ENCODE data around the gene HSFX4.
A peak's percentile ranks its signal among the peaks of the same experiment; 100 is the strongest.
"Not testable (repeated sequence)": the region's sequence is repeated elsewhere in the genome, so short reads cannot be mapped to it uniquely, and the experiment has no call there.

HSFX4 gene

GRCh38 chrX:149909324-149910177 is 19.8 kb upstream of the HSFX4 start:
- TF ChIP-seq, protein P1, sequence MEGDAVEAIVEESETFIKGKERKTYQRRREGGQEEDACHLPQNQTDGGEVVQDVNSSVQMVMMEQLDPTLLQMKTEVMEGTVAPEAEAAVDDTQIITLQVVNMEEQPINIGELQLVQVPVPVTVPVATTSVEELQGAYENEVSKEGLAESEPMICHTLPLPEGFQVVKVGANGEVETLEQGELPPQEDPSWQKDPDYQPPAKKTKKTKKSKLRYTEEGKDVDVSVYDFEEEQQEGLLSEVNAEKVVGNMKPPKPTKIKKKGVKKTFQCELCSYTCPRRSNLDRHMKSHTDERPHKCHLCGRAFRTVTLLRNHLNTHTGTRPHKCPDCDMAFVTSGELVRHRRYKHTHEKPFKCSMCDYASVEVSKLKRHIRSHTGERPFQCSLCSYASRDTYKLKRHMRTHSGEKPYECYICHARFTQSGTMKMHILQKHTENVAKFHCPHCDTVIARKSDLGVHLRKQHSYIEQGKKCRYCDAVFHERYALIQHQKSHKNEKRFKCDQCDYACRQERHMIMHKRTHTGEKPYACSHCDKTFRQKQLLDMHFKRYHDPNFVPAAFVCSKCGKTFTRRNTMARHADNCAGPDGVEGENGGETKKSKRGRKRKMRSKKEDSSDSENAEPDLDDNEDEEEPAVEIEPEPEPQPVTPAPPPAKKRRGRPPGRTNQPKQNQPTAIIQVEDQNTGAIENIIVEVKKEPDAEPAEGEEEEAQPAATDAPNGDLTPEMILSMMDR (conservative IDR thresholded peaks at IDR 0.05; ENCODE audit: low read depth, low read length) = no peak
- no peak for DNase-seq (ENCODE audit: low read depth)
- H3K4me3 ChIP-seq (ENCODE audit: low read length) = no peak overlapping the region

- TF ChIP-seq, protein P1 (conservative IDR thresholded peaks at IDR 0.05; ENCODE audit: low read depth, low read length) = no peak
- H3K4me3 ChIP-seq (ENCODE audit: low read length) = no peak overlapping the region
- no peak for DNase-seq (ENCODE audit: low read depth)
These were observed 19.1 kb upstream of the HSFX4 start for GRCh38 chrX:149910178-149910695.

DNA sequence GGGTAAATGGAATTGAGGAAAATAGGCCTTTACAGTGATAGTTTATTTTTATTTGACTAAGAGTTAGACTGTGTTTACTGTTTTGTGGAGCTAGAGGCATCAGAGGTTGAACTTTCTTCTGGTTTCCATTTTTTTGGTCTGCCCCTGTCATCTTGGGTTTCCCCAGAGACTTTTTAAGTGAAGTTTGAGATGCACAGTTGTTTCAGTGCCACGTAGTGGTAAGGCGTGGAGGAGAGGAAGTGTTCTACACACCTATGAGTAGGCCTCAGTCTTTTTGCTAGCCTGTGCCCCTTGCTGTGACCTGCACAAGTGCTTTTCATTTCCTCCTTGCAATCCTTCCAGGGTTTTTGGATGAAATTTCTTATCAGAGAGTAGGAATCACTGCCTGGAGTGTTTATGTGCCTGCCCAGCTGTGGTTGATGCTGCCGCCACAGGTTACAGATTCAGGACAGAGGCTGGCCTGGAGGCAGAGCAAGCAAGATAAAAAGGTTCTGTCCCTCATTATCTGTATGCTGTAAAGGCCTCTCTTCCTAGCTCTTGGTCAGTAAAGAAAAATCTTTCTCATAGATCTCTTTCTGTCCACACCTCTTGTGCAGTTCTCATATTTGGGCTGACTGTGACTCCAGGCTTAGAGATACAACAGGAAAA is 12.5 kb upstream of the HSFX4 start:
- TF ChIP-seq, protein P1 (conservative IDR thresholded peaks at IDR 0.05; ENCODE audit: low read depth, low read length) = no peak
- no peak for DNase-seq (ENCODE audit: low read depth)
- no peak overlapping the region for H3K4me3 ChIP-seq (ENCODE audit: low read length)

GRCh38 chrX:149923836-149924235 is 5.5 kb upstream of the HSFX4 start:
- not testable (repeated sequence) for DNase-seq (ENCODE audit: low read depth); H3K4me3 ChIP-seq (ENCODE audit: low read length)

- DNase-seq (ENCODE audit: low read depth); H3K4me3 ChIP-seq (ENCODE audit: low read length): not testable (repeated sequence)
These were observed 4.9 kb upstream of the HSFX4 start for GRCh38 chrX:149924434-149924833.

- not testable (repeated sequence) for H3K4me3 ChIP-seq (ENCODE audit: low read length); DNase-seq (ENCODE audit: low read depth)
These were observed 2.0 kb upstream of the HSFX4 start for GRCh38 chrX:149927245-149927963.

GRCh38 chrX:149927964-149928258 is 1.5 kb upstream of the HSFX4 start:
- not testable (repeated sequence) for H3K4me3 ChIP-seq (ENCODE audit: low read length); DNase-seq (ENCODE audit: low read depth)

- H3K4me3 ChIP-seq (ENCODE audit: low read length) = not testable (repeated sequence)
These were observed 738 bp upstream of the HSFX4 start for GRCh38 chrX:149928635-149929034.

DNA sequence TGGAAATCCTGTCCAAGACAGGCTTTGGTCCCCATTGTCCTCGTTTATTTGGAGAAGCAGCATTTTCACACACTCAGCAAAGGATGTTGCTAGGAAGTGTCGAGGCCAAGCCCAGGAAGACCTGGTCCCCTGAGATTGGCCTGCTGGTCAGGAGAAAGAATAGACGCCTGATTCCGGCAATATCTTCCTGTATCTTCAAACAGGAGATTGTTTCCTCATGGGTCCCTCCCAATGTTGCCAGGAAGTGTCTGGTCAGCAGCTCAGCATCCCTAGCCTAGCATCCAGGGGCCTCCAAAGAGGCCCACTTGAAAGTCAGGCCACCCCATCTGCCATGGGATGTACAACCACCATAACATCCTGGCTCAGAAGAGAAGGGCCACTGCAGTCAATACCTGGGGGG is 2.0 kb downstream of the HSFX4 start:
- not testable (repeated sequence) for DNase-seq (ENCODE audit: low read depth); H3K4me3 ChIP-seq (ENCODE audit: low read length)

More at GRCh38 chrX:149928635-149929034, 738 bp upstream of the HSFX4 start:
- DNase-seq (ENCODE audit: low read depth) = not testable (repeated sequence)

GRCh38 chrX:149932150-149932549 is 2.8 kb downstream of the HSFX4 start:
- H3K4me3 ChIP-seq (ENCODE audit: low read length); DNase-seq (ENCODE audit: low read depth): not testable (repeated sequence)

DNA sequence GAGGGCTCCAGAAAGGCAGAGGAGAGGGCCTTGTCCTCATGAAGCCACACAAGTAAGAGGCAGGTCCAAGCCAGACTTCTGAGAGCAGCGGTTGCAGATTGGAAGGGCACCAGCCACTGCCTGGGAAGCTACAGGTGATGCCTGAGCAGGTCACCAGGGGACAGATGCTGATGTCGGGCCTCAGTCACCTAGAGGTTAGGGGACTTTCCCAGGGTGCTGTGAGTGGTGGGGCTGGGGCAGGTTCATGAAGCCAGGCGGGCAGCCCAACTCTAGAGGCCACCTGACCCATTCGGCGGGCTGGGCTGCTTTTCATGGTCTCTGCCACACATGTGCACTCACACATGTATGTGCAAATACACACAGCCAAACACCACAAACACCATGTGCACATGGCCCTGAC is 3.6 kb downstream of the HSFX4 start:
- DNase-seq (ENCODE audit: low read depth) = not testable (repeated sequence)

GRCh38 chrX:149933547-149933946 is 4.2 kb downstream of the HSFX4 start:
- DNase-seq (ENCODE audit: low read depth) = not testable (repeated sequence)

More for the DNA sequence above, 3.6 kb downstream of the HSFX4 start:
- H3K4me3 ChIP-seq (ENCODE audit: low read length) = not testable (repeated sequence)

GRCh38 chrX:149937328-149937727 is 8.0 kb downstream of the HSFX4 start:
- peak overlapping the region; percentile 78 for H3K4me3 ChIP-seq (ENCODE audit: low read length)
- DNase-seq (ENCODE audit: low read depth) = not testable (repeated sequence)

More at GRCh38 chrX:149933547-149933946, 4.2 kb downstream of the HSFX4 start:
- H3K4me3 ChIP-seq (ENCODE audit: low read length) = not testable (repeated sequence)

All from retinal pigment epithelial cell (primary cell).